GM18519 (cell line): ENCODE measurements around the gene DDX53.

Source experiments
- ATAC-seq: cut with Tn5 transposase; IDR thresholded peaks from one replicate; pipeline ENCODE4 v1.9.1; 2021; ENCODE audit warnings: mild to moderate bottlenecking, moderate library complexity; ENCODE audit not compliant: unreplicated experiment, low FRiP score

The DDX53 gene

DNA sequence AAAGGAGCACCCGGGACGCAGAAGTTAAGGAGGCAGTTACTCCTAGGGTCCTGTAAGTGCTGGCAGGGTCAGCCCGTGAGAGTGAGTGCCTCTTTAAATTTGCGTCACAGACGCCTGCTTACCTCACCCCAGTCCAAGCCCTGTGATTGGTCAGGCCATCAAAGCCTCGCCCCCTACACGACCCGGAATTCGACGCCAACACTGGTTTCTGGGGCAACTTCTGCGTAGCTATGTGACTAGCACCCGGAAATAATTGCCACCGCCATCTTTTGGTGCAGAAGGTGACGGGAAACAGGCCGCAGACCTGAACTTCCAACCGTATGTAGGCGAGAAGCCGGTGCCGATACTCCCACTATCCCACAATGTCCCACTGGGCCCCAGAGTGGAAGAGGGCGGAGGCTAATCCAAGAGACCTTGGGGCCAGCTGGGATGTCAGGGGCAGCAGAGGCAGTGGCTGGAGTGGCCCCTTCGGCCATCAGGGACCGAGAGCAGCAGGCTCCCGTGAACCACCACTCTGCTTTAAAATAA lies at the start of gene DDX53:
TSS of gene DDX53 (plus strand) at position 265 of the 528 bp plus-strand sequence. CDS start at position 363, 98 bp downstream.
- no peak for ATAC-seq

DNA sequence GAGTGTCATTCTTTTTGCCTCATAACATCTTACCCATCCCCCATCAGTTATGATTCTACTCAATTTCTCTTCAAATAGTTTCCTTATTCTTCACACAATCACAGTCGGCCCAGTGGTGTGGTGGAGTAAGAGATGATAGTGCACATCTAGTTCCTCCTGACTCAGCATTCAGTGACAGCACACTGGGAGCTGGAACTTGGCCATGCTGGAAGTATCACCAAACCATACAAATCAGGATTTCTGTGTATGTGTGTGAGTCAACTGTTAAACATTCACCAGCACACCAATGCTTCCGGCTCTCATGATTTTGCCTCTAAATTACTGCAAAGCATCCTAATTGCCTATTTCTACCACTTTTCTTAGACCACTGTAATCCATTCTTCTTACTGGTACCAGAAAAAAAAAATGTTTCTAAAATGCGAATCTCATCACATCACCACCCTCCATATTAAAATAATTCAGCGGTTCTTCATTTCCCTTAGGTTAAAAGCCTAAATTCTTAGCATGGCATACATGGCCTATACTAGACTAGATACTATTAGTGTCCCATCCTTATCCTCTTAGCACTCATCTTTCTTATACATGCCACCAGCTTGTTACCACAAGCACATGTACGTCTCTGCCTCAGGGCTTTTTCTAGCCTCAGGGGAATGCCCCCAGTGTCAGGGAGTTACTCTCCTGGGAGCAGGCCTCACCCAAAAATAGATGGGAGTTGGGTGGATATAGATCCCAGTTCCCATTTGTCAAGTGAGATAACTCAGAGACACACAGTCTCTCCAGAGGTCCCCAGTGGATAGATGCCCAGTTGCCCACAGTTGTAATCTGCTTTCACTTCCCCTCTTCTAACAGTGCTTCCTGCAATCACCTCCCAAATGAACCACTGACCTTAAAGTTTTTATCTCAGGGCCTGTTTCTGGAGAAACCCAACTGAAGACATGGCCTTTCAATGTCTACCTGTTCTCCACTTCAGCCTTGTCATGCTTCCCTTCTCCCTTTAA lies 49.2 kb upstream of the DDX53 start:
- ATAC-seq, result no peak

DNA sequence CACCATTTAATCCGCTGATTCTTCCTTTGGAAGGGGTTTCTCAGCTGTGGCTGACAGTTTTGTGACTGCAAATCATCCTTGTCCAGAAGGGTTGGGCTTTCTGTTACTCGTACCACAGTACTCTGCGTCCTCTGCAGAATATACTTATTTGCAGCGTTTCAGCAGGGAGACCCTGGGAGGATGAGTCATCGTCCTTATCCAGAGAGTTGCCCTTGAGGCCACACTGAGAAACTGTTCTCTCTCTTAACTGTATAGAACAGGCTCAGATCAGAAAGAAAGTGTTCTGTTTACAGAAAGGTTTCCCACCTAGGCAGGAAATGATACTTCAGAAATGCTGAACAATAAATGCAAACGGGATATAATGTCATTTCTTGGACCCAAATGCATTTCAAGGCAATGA lies 47.8 kb upstream of the DDX53 start:
- ATAC-seq, result no peak

DNA sequence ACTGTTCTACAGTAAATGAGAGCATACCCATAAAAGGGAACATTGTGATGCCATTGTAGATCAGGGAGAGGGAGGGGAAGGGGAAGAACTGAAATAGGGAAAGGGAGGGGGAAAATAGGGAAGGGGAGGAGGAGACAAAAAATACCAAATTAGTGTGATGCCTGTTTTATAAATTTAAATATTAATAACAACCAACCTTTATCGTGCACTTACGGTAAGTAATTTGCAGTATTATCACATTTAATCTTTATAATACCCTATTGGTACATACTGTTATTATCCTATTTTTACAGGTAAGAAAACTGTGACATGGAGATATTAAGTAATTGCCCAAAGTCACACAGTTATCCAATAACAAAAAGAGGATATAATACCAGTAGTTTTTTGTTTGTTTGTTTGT lies 41.5 kb upstream of the DDX53 start:
- no peak for ATAC-seq

DNA sequence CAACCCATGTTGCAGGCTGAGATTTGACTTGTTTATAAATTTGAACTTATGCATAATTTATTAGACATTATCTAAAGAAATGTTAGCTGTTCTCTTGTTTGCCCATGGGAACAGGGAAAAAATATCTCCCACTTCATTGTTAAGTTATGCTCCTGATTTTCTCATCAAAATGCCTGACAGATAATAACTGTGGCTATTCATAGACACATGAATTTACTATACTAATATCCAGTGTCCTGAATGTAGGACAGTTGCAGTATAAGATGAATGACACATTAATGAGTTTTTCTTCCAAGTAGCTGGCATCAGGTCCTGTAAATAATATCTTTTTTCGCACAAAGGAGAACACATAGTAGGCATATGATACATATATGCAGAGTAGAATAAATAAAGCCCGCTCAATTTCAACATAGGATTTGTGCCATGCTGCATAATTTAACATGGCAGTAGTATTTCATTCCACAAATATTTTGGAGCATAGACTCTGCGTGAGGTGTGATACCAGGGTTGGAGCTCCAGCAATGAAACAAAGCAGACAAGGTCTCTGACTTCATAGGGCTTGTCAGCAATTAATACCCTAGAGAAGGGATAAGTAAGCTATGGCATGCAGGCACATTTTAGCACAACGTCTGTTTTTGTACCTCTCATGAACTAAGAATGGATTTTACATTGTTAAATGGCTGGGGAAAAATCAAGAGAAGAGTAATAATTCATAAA lies 40.4 kb upstream of the DDX53 start:
- ATAC-seq, result no peak

DNA sequence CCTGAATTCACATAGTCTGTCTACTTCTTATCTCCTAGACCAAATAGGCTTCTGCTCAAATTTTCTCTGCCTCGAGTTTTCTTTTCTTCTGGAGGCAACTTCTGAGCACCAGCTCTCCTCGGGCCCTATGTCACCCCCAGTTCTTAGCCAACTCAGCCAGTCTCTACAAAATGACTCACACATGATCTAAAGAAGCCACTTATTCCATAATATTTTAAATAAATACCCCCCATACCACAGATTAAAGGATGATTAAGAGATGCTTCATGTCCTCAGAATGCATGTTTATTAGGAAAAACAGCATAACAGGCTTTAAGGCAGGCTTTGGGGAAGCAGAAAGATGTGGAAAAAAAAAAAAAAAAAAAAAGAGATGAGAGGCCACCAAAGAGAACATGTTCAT lies 36.6 kb upstream of the DDX53 start:
- ATAC-seq, result no peak

DNA sequence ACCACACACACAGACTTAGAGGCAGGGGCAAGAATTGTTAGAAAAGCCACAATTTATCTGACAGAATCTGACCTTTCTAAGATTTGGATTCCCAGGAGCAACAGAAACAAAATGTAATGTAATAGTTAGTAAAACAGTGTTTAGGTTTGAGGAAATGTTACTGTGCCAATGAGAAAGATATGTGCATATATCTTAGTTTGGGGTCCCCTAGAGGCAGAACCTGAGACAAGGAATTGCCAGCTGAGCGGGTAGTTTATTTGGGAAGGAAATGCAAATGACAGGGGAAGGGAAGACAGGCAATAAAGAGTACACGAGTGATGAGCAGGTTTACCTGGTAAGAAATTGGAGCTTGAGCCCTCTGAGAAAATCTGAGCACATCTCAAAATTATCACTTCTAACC lies 31.3 kb upstream of the DDX53 start:
- ATAC-seq, result no peak

DNA sequence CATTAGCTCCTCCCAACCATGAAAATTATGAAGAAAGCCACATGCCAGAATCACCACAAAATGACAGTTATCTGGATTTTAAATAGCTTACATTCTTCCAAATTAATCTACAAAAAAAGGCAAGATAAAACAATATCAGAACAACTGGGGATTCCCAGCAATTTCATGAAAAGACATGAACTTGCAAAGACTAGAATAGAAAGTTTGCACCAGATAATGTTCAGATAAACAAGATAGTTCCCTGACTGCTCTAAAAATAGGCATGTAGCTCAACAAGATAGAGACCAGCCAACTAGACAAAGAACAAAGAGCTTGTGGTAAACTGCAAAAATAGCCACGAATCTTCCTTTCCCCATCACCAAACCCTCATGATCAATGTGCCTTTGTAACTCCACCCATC lies 30.3 kb upstream of the DDX53 start:
- no peak for ATAC-seq

DNA sequence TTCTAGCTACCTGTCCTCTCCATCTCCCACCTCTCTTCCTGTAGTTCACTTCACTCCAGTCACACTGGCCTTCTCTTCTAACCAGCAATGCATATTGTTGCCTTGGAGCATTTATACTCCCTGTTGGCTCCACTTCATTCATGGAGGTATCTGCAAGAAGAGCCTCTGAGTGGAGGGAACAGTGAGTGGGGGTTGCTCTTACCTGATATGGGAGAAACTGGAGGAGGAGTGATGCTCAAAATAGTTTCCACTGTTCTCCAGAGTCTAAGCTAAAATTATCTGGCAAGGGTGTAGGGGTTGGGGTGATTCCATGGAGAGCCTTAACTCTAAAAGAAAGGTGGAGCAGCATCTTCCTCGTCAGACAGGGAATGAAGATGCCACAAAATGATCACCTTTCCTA lies 28.9 kb upstream of the DDX53 start:
- no peak for ATAC-seq

DNA sequence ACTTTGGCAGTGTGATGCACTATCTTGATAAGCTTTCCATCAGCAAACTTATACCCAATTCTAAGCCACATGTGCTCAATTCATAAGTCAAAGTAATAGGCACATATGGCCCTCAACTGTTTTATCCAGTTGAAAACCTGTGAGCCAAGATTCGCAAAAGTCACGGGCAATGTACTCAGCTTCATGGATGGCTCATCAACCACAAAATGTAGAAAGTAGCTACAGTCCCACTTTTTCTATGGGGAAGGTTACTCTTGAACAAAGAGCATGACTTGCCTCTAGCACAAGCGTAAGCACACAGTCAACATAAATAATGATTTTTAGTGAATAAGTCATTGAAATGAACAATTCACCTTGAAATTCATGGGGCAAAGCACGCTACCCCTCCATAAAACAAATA lies 25.1 kb upstream of the DDX53 start:
- no peak for ATAC-seq

DNA sequence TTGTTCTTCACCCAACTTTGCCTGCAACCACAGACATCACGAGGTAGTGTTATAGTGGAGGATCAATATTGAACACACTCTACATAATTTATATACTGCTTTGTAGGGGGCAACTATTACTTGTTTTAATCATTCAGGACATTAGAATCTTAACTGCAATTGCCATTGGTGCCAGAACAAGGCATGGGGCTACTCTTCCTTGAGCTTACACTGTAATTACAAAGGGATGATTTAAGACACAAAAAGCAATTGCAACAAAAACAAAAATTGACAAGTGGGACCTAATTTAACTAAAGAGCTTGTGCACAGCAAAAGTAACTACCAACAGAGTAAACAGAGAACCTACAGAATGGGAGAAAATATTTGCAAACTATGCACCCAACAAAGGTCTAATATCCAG lies 24.0 kb upstream of the DDX53 start:
- no peak for ATAC-seq

DNA sequence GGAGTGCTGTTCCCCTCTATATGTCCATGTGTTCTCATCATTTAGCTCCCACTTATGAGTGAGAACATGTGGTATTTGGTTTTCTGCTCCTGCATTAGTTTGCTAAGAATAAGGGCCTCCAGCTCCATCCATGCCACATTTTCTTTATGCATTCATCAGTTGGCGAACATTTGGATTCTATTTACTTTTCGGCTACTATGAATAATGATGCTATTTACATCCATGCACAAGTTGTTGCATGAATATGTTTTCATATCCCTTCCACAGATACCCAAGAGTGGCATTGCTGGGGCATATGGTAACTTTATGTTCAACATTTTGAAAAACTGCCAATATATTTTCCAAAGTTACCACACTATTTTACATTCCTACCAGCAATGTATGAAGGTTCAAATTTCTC lies 13.8 kb upstream of the DDX53 start:
- ATAC-seq, result no peak

DNA sequence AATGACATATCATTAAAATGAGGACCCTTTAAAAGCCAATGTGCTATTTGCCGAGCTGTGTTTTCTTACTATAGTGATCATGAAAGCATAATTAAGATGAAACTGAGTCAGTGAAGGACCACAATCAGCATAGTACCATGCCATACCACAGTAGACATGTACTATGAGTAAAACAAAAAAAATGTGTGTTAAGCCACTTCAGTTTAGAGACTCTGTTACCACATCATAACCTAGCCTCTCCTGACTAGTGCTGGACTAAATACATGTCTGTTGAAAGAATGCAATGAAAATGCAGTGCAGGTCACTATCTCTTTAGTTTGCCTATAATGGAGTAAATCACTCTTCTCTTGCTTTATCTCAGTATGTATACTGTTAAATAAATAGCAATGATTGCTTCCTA lies 12.3 kb upstream of the DDX53 start:
- ATAC-seq, result no peak

DNA sequence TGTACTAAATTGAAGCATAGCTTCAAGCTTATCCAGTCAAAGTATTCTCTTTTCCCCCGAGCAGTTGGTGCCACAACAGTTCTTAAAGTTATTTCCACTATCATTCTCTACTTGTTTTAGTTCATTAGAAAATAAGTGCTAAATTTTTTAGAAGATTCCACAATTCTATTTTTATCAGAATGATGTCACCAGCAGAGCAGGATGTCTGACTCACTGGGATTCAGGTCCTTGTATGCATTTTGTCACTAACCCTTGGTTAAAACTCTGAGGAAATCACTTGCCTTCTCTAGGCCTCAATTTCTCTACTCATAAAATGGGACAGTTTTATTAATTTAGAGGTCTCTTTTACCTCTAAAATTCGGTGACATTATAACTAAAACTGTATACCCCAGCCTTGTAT lies 3.4 kb downstream of the DDX53 start:
- no peak for ATAC-seq

DNA sequence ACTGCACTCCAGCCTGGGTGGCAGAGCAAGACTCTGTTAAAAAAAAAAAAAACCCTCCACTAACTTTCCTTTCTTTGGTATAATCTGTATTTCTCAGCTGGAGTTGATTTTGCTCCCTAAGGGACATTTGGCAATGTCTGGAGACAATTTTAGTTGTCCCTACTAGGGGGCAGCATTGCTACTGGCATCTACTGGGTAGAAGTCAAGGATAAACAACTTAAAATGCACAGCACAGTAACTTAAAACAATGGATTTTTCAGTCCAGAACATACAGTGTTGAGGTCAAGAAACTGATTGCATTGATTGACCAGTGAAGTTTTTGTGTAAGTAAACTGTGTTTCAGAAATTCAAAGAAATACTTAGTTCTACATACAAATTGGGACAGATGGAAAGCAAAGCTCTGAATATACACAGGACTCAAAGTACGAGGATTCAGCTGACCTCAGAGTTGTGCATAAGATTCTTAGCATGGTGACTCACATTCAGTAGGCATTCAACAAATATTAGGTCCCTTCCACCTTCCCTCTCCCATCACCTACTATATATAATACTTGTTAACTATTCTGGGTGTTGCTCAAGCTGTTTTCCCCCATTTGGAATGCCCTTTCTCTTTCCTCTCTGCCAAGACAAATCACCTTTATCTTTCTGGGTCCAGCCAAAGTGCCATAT lies 8.8 kb downstream of the DDX53 start:
- ATAC-seq, result no peak

DNA sequence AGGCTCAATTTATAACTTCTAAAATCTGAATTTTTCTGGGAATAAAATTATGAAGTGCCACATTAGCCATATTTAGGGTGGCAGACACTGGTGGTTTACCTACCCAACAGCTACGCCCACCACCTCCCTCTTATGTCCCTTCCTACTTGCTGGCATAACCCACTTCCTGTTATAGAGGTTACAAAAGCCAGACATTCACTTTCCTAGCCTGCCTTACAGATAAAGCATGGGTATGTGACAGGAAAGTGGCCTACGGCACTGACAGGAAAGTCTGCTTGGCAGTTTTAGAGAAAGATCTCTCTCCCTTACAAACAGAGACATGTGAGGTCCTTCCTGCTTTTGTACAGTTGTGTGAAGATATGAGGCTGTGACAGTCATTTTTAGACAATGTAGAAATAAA lies 12.4 kb downstream of the DDX53 start:
- ATAC-seq, result no peak

DNA sequence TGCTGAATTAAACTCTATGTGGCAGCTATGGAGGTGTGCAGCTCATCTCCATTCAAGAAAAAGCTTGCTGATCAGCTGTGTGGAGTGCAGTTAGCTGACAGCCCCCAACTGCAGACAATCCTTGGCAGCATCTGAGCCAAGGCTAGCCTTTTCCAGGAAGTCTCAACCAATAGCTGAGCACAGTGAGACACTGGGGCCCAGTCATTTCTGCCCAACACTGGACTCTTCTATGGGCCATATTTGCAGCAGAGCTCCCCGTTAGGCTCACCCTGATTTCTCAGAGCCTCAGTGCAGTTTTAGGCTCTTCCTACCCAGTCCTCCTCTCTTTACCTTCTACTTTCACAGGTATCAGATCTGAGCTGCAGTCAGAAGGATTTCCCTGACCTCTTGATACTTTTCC lies 12.9 kb downstream of the DDX53 start:
- no peak for ATAC-seq

DNA sequence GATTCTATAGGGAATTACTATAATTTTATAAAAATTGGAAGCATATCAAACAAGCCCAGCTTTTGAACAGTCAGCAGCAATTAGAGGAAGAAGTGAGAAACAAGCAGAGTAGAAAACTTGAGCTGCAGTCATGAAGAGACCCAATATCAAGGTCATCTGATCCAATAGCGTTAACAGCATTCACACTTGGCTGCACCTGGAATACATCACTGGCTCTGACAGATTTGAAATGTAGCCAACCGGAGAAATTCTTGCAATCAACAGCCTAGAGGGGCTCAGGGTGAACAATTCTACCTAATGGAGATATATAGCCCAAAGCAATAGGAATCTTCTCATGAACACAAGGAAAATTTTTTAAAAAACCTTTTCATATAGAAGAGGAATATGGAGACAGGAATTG lies 13.6 kb downstream of the DDX53 start:
- ATAC-seq, result no peak

DNA sequence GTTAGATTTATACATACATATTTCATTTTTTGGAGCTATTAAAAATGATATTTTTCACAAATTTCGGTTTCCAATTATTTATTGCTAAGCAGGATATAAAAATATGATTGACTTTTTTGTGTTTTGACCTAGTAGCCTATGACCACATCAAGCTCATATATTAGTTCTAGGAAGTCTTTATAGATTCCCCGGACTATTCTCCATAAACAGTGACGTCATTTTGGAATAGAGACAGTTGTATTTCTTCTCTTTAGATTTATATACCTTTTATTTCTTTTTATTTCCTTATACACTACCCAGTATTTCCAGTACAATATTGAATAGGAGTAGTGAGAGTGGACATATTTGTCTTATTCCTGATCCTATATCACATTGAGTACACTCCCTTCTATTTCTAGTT lies 31.8 kb downstream of the DDX53 start:
- ATAC-seq, result no peak

DNA sequence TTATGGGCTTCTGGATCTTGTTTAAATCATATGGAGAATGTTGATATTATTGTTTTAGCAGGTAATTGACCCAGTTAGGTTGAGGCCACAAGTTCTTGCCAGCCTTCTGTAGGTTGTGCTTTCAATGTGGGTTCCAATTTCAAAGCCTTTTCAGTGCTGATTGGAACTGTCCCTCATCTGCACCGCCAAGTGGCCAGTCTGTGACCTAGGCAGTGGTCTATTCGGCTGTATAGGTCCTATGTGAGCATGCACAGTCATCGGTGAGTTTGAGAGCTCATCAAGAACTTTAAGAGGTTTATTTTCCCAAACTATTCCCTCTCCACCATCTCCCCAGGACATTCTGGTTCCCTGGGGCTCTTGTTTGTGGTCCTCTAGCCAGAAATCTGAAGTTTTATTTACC lies 35.7 kb downstream of the DDX53 start:
- no peak for ATAC-seq

DNA sequence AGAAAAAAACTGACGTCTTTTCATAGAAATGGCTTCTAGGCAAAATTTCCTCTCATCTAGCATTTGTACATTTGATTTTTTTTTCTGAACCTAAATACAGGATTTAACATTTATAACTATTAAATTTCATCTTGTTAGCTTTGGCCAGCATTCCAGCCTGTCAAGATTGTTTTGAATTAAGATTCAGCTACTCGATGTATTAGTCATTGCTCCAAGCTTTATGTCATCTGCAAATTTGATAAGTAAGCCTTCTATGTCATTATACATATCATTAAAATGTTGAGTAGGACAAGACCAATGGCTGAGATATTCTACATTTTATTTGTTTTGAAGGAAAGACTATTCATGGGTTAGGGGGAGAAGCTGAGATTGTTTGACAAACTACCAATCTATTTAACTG lies 46.7 kb downstream of the DDX53 start:
- no peak for ATAC-seq
